ENCODE results near the gene RCN1. TPM values are rescaled to one million over a fixed set of nuclear protein-coding genes. Genes with fewer than 3 reads are reported as not detected.
"Not testable (repeated sequence)": the region's sequence is repeated elsewhere in the genome, so short reads cannot be mapped to it uniquely, and the experiment has no call there.

Gene RCN1
- total RNA-seq, 5 donors from 2014 or later (not counting 1 experiment from before 2014, with no cell fraction given) = 7.3 to 12.2 (median 9.6) TPM

GRCh38 chr11:32099516-32099915, 8.6 kb downstream of the RCN1 start:
- POLR2A ChIA-PET = interaction anchor here in 1 of 2 donors (0.6 kb wide), 1 partner anchor 320 kb away, joined by 3 read pairs; no protein-coding TSS in a partner anchor
- H3K27ac ChIP-seq (ENCODE audit: low read length) = no peak overlapping the region
- CTCF ChIA-PET = no interaction called here
- peaks cover 2 to 33% of the 10 kb centered on the region in 2 donors for H3K36me3 ChIP-seq (ENCODE audit: control insufficient read depth in 2 of 2, extremely low read depth in 1 of 2, insufficient read depth in 1 of 2, low read length in 1 of 2)
- ATAC-seq (replicated peaks in 1 of 4) (no peak), DNase-seq (no peak)
- no peaks in the 10 kb centered on the region for H3K9me3 Mint-ChIP-seq
- H3K27me3 Mint-ChIP-seq = no peaks in the 10 kb centered on the region
- peaks cover 64% of the 10 kb centered on the region for H3K36me3 Mint-ChIP-seq
- no CpG with 5 or more reads among the region's 4 CpGs for WGBS (ENCODE audit: insufficient coverage)
- peaks cover 0 to 16% of the 10 kb centered on the region in 2 experiments for H3K4me1 ChIP-seq (ENCODE audit: control insufficient read depth in 1 of 2, extremely low read depth in 1 of 2, insufficient read depth in 2 of 2, low read length in 2 of 2)
- no peaks in the 10 kb centered on the region for H3K9me3 ChIP-seq
- H3K27ac Mint-ChIP-seq = no peak overlapping the region
- H3K4me3 ChIP-seq (ENCODE audit: control insufficient read depth in 1 of 2, extremely low read depth in 1 of 2, low read length in 1 of 2) = no peak overlapping the region
- H3K4me1 Mint-ChIP-seq = peaks cover 10 to 21% (median 12%) of the 10 kb centered on the region in 3 donors
- no peaks in the 10 kb centered on the region for H3K27me3 ChIP-seq (replicated peaks in 1 of 2; ENCODE audit: control insufficient read depth in 2 of 2, extremely low read depth in 1 of 2, insufficient read depth in 2 of 2, low read length in 1 of 2)
- H3K4me3 Mint-ChIP-seq = no peak overlapping the region

DNA sequence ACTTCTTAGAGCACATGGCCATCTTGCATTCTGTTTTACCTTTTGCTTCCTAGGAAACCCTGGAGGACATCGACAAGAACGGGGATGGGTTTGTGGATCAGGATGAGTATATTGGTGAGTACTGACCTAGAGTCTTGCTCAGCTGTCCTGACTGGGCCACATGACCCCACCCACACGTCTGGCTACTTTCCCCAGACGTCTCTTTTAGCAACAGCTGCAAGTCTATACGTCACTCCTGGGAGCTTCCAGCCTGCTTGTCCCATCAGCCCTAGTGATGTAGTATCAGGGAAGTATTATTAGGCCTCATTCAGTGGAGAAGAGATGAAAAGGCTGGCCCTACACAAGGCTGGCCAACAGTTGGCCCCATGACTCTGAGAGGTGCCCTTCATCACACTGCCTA, 9.6 kb downstream of the RCN1 start:
- H3K27ac Mint-ChIP-seq = no peak overlapping the region
- H3K27me3 Mint-ChIP-seq = no peaks in the 10 kb centered on the region
- Histone ChIP-seq H3K4me3 (ENCODE audit: control insufficient read depth in 1 of 2, extremely low read depth in 1 of 2, low read length in 1 of 2) (no peak overlapping the region), H3K9me3 (no peaks in the 10 kb centered on the region), H3K27ac (ENCODE audit: low read length) (no peak overlapping the region), H3K4me1 (ENCODE audit: control insufficient read depth in 1 of 2, extremely low read depth in 1 of 2, insufficient read depth in 2 of 2, low read length in 2 of 2) (peaks cover 0 to 16% of the 10 kb centered on the region in 2 experiments), H3K27me3 (replicated peaks in 1 of 2; ENCODE audit: control insufficient read depth in 2 of 2, extremely low read depth in 1 of 2, insufficient read depth in 2 of 2, low read length in 1 of 2) (no peaks in the 10 kb centered on the region), H3K36me3 (ENCODE audit: control insufficient read depth in 2 of 2, extremely low read depth in 1 of 2, insufficient read depth in 1 of 2, low read length in 1 of 2) (peaks cover 2 to 33% of the 10 kb centered on the region in 2 donors)
- DNase-seq (no peak), ATAC-seq (replicated peaks in 1 of 4) (no peak)
- 100% methylated on average over 2 of the region's 5 CpGs for WGBS (ENCODE audit: insufficient coverage)
- peaks cover 64% of the 10 kb centered on the region for H3K36me3 Mint-ChIP-seq
- H3K4me3 Mint-ChIP-seq = no peak overlapping the region
- ChIA-PET CTCF (no interaction called here), POLR2A (no interaction called here)
- peaks cover 10 to 20% (median 12%) of the 10 kb centered on the region in 3 donors for H3K4me1 Mint-ChIP-seq
- no peaks in the 10 kb centered on the region for H3K9me3 Mint-ChIP-seq

DNA sequence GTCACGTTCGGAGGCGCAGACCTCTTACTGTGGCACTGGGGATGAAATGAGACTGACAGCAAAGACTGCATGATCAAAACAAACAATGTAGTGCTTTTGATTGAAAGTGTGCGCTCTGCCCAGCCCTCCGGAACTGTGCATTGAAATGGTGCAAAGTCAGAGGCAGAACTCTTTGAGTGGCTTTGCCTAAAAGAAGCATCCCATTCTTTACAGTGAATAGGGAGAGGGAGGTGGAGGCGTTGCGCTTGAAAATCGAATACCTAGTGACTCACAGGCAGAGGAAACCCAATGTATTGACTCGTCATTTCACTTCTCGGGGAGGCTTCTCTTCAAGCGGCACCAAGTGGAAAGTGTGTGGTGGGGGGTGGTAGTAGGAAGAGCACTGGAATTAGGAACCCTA, 10.9 kb downstream of the RCN1 start:
- ChIA-PET POLR2A (no interaction called here), CTCF (no interaction called here)
- no peaks in the 10 kb centered on the region for H3K27me3 ChIP-seq (replicated peaks in 1 of 2; ENCODE audit: control insufficient read depth in 2 of 2, extremely low read depth in 1 of 2, insufficient read depth in 2 of 2, low read length in 1 of 2)
- H3K36me3 Mint-ChIP-seq = peaks cover 70% of the 10 kb centered on the region
- no peak overlapping the region for H3K4me3 ChIP-seq (ENCODE audit: control insufficient read depth in 1 of 2, extremely low read depth in 1 of 2, low read length in 1 of 2)
- 95% methylated on average over 3 of the region's 11 CpGs for WGBS (ENCODE audit: insufficient coverage)
- peaks cover 10 to 17% (median 12%) of the 10 kb centered on the region in 3 donors for H3K4me1 Mint-ChIP-seq
- H3K9me3 Mint-ChIP-seq = no peaks in the 10 kb centered on the region
- peaks cover 2 to 33% of the 10 kb centered on the region in 2 donors for H3K36me3 ChIP-seq (ENCODE audit: control insufficient read depth in 2 of 2, extremely low read depth in 1 of 2, insufficient read depth in 1 of 2, low read length in 1 of 2)
- no peak for DNase-seq
- no peaks in the 10 kb centered on the region for H3K9me3 ChIP-seq
- no peak overlapping the region for H3K4me3 Mint-ChIP-seq
- no peak overlapping the region for H3K27ac ChIP-seq (ENCODE audit: low read length)
- no peak for ATAC-seq (replicated peaks in 1 of 4)
- no peak overlapping the region for H3K27ac Mint-ChIP-seq
- peaks cover 0 to 16% of the 10 kb centered on the region in 2 experiments for H3K4me1 ChIP-seq (ENCODE audit: control insufficient read depth in 1 of 2, extremely low read depth in 1 of 2, insufficient read depth in 2 of 2, low read length in 2 of 2)
- H3K27me3 Mint-ChIP-seq = no peaks in the 10 kb centered on the region

DNA sequence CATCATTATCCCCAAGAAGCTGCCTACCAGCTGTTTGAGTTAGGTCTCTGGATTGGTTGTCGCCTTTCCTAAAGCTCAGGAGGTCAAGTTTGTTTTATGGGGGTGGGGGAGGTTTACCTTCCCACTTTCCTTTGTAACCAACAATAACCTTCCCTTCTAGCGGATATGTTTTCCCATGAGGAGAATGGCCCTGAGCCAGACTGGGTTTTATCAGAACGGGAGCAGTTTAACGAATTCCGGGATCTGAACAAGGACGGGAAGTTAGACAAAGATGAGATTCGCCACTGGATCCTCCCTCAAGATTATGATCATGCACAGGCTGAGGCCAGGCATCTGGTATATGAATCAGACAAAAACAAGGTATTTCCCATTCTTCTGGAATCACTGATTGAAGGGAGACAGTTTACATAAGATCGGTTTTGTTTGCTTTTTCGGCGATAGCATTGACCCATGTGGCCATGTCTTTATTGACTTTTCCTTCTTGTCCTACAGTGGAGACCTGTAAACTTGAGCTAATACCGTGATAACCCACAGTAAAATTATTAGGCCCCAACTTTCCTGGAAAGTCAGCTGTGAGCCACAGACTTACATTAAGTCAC, 12.3 kb downstream of the RCN1 start:
- H3K9me3 Mint-ChIP-seq; H3K4me1 Mint-ChIP-seq; H3K4me1 ChIP-seq (ENCODE audit: control insufficient read depth in 1 of 2, extremely low read depth in 1 of 2, insufficient read depth in 2 of 2, low read length in 2 of 2); H3K27ac ChIP-seq (ENCODE audit: low read length); H3K9me3 ChIP-seq; H3K27ac Mint-ChIP-seq; ATAC-seq (replicated peaks in 1 of 4); H3K4me3 Mint-ChIP-seq; POLR2A ChIA-PET; H3K27me3 ChIP-seq (replicated peaks in 1 of 2; ENCODE audit: control insufficient read depth in 2 of 2, extremely low read depth in 1 of 2, insufficient read depth in 2 of 2, low read length in 1 of 2); H3K27me3 Mint-ChIP-seq; DNase-seq; H3K4me3 ChIP-seq (ENCODE audit: control insufficient read depth in 1 of 2, extremely low read depth in 1 of 2, low read length in 1 of 2): not testable (repeated sequence)
- 96% methylated on average over 4 of the region's 11 CpGs for WGBS (ENCODE audit: insufficient coverage)
- H3K36me3 Mint-ChIP-seq = peaks cover 58% of the 10 kb centered on the region
- CTCF ChIA-PET = interaction anchor here (1.0 to 1.2 kb wide), 2 partner anchors 52 to 73 kb away, joined by 3 read pairs; no protein-coding TSS in a partner anchor
- peaks cover 2 to 33% of the 10 kb centered on the region in 2 donors for H3K36me3 ChIP-seq (ENCODE audit: control insufficient read depth in 2 of 2, extremely low read depth in 1 of 2, insufficient read depth in 1 of 2, low read length in 1 of 2)

- H3K9me3 ChIP-seq = no peaks in the 10 kb centered on the region
- no peak overlapping the region for H3K27ac ChIP-seq (ENCODE audit: low read length)
- peaks cover 0 to under 1% of the 10 kb centered on the region in 2 experiments for H3K4me1 ChIP-seq (ENCODE audit: control insufficient read depth in 1 of 2, extremely low read depth in 1 of 2, insufficient read depth in 2 of 2, low read length in 2 of 2)
- H3K36me3 Mint-ChIP-seq = peaks cover 53% of the 10 kb centered on the region
- H3K4me3 ChIP-seq (ENCODE audit: control insufficient read depth in 1 of 2, extremely low read depth in 1 of 2, low read length in 1 of 2) = no peak overlapping the region
- no peaks in the 10 kb centered on the region for H3K4me1 Mint-ChIP-seq
- H3K36me3 ChIP-seq (ENCODE audit: control insufficient read depth in 2 of 2, extremely low read depth in 1 of 2, insufficient read depth in 1 of 2, low read length in 1 of 2) = peaks cover 2 to 33% of the 10 kb centered on the region in 2 donors
- ChIA-PET POLR2A (no interaction called here), CTCF (interaction anchor here in 1 of 2 donors (1.2 kb wide), 1 partner anchor 53 kb away, joined by 3 read pairs; no protein-coding TSS in a partner anchor)
- H3K27ac Mint-ChIP-seq = no peak overlapping the region
- peaks cover 0 to 1% of the 10 kb centered on the region in 2 experiments for H3K27me3 ChIP-seq (replicated peaks in 1 of 2; ENCODE audit: control insufficient read depth in 2 of 2, extremely low read depth in 1 of 2, insufficient read depth in 2 of 2, low read length in 1 of 2)
- peaks cover 0 to under 1% of the 10 kb centered on the region in 2 donors for H3K27me3 Mint-ChIP-seq
- no peak overlapping the region for H3K4me3 Mint-ChIP-seq
- DNase-seq (no peak), ATAC-seq (replicated peaks in 1 of 4) (no peak)
- WGBS (ENCODE audit: insufficient coverage) = 97% methylated on average over 5 of the region's 5 CpGs
- H3K9me3 Mint-ChIP-seq = no peaks in the 10 kb centered on the region
These were observed 13.1 kb downstream of the RCN1 start for GRCh38 chr11:32103941-32104340.

- Mint-ChIP-seq H3K4me3 (no peak overlapping the region), H3K27ac (no peak overlapping the region), H3K27me3 (peaks cover 0 to 9% of the 10 kb centered on the region in 2 donors), H3K4me1 (no peaks in the 10 kb centered on the region), H3K9me3 (no peaks in the 10 kb centered on the region), H3K36me3 (peaks cover 34% of the 10 kb centered on the region)
- WGBS (ENCODE audit: insufficient coverage) = 95% methylated on average over 6 of the region's 7 CpGs
- Histone ChIP-seq H3K4me3 (ENCODE audit: control insufficient read depth in 1 of 2, extremely low read depth in 1 of 2, low read length in 1 of 2) (no peak overlapping the region), H3K4me1 (ENCODE audit: control insufficient read depth in 1 of 2, extremely low read depth in 1 of 2, insufficient read depth in 2 of 2, low read length in 2 of 2) (no peaks in the 10 kb centered on the region), H3K36me3 (ENCODE audit: control insufficient read depth in 2 of 2, extremely low read depth in 1 of 2, insufficient read depth in 1 of 2, low read length in 1 of 2) (peaks cover 0 to 15% of the 10 kb centered on the region in 2 donors), H3K27ac (ENCODE audit: low read length) (no peak overlapping the region), H3K9me3 (no peaks in the 10 kb centered on the region), H3K27me3 (replicated peaks in 1 of 2; ENCODE audit: control insufficient read depth in 2 of 2, extremely low read depth in 1 of 2, insufficient read depth in 2 of 2, low read length in 1 of 2) (peaks cover 0 to 3% of the 10 kb centered on the region in 2 experiments)
- DNase-seq (no peak), ATAC-seq (replicated peaks in 1 of 4) (no peak)
- ChIA-PET CTCF (no interaction called here), POLR2A (no interaction called here)
These were observed 15.1 kb downstream of the RCN1 start for GRCh38 chr11:32105871-32106560.
